Activated CD4-positive, alpha-beta T cell treated with anti-CD3 and anti-CD28 coated beads, Interleukin-2, amount 10 ng/mL, durations not matched to agents 24 days and 14 days (primary cell): ENCODE data around the gene ATP5F1A. TPM values are rescaled to one million over a fixed set of nuclear protein-coding genes. Genes with fewer than 3 reads are reported as not detected.

Experiments
- total RNA-seq: library from RNA; stranded (reverse); gene quantifications from 2 replicates; pipeline ENCODE4 v1.2.3, GENCODE V29; 2022

Gene ATP5F1A
- total RNA-seq, 1 donor from 2014 or later, result 443 TPM

Other genes with a start within 250 kb of the ATP5F1A start
- gene EPG5, start 131.0 kb downstream of the ATP5F1A start, total RNA-seq, result 14.9 and 15.5 TPM in 2 replicates
- 27.5 and 29.2 TPM in 2 replicates for gene PSTPIP2, start 26.0 kb downstream of the ATP5F1A start, total RNA-seq
- 49.5 and 49.6 TPM in 2 replicates for gene HAUS1, start 6.1 kb upstream of the ATP5F1A start, total RNA-seq